ENCODE data around the gene OPRL1. TPM values are rescaled to one million over a fixed set of nuclear protein-coding genes. Genes with fewer than 3 reads are reported as not detected.

OPRL1 gene
- total RNA-seq, 4 donors from 2014 or later, result 0.34 to 0.91 (median 0.76) TPM; not detected in 1

- Histone ChIP-seq H3K4me1 (peaks cover 41 to 92% (median 43%) of the 10 kb centered on the region in 3 donors), H3K27ac (peak overlapping the region; percentile 35 to 82 (median 69)), H3K9me3 (no peaks in the 10 kb centered on the region), H3K36me3 (no peaks in the 10 kb centered on the region), H3K4me3 (no peak overlapping the region), H3K27me3 (peaks cover 10 to 96% (median 14%) of the 10 kb centered on the region in 4 donors)
- no peak for DNase-seq
- WGBS, 2 donors, result 36 to 100% methylated on average over 3 of the region's 10 CpGs
- TF ChIP-seq POLR2A (IDR thresholded peaks at IDR 0.05) (no peak), CTCF (IDR thresholded peaks at IDR 0.05) (no peak)
- intact Hi-C loops (cut with DNase I), result no loop called here
Measured at GRCh38 chr20:64052326-64052722, 27.6 kb upstream of the OPRL1 start.

- TF ChIP-seq POLR2A (IDR thresholded peaks at IDR 0.05), result no peak
- TF ChIP-seq CTCF (IDR thresholded peaks at IDR 0.05), result no peak
- intact Hi-C loops (cut with DNase I), result no loop called here
- peak overlapping the region; percentile 35 to 82 (median 69) for H3K27ac ChIP-seq
- DNase-seq, result no peak
- H3K27me3 ChIP-seq, result peaks cover 6 to 90% (median 10%) of the 10 kb centered on the region in 4 donors
- WGBS, 2 donors, result 40 to 67% methylated on average over 1 to 10 of the region's 33 CpGs
- H3K4me3 ChIP-seq, result peak overlapping the region in 1 of 4 donors; percentile 11
- peaks cover 43 to 95% (median 43%) of the 10 kb centered on the region in 3 donors for H3K4me1 ChIP-seq
- H3K9me3 ChIP-seq, result no peaks in the 10 kb centered on the region
- H3K36me3 ChIP-seq, result no peaks in the 10 kb centered on the region
Measured at GRCh38 chr20:64052987-64053840, 26.7 kb upstream of the OPRL1 start.

- peaks cover 0 to 81% (median 10%) of the 10 kb centered on the region in 4 donors for H3K27me3 ChIP-seq
- H3K27ac ChIP-seq, result peak overlapping the region; percentile 33 to 82 (median 62)
- H3K9me3 ChIP-seq, result no peaks in the 10 kb centered on the region
- H3K4me3 ChIP-seq, result peak overlapping the region in 2 of 4 donors; percentile 11 to 32
- intact Hi-C loops (cut with DNase I), result no loop called here
- TF ChIP-seq CTCF (IDR thresholded peaks at IDR 0.05) (peak in 1 of 6 experiments; percentile 17), POLR2A (IDR thresholded peaks at IDR 0.05) (peak in 1 of 4 donors; percentile 26)
- peaks cover 34 to 87% (median 43%) of the 10 kb centered on the region in 3 donors for H3K4me1 ChIP-seq
- no peak for DNase-seq
- no peaks in the 10 kb centered on the region for H3K36me3 ChIP-seq
- WGBS, 2 donors, result 12 to 26% methylated on average over 5 to 6 of the region's 17 CpGs
Measured at GRCh38 chr20:64053841-64054661, 25.8 kb upstream of the OPRL1 start.

GRCh38 chr20:64055396-64055892 is 24.4 kb upstream of the OPRL1 start:
- intact Hi-C loops (cut with DNase I), result no loop called here
- Histone ChIP-seq H3K4me1 (peaks cover 29 to 75% (median 43%) of the 10 kb centered on the region in 3 donors), H3K36me3 (no peaks in the 10 kb centered on the region), H3K4me3 (no peak overlapping the region), H3K9me3 (no peaks in the 10 kb centered on the region), H3K27ac (peak overlapping the region; percentile 24 to 83 (median 70)), H3K27me3 (peaks cover 0 to 68% (median 4%) of the 10 kb centered on the region in 4 donors)
- WGBS, 2 donors, result 61 to 69% methylated on average over 3 to 8 of the region's 9 CpGs
- TF ChIP-seq CTCF (IDR thresholded peaks at IDR 0.05) (no peak), POLR2A (IDR thresholded peaks at IDR 0.05) (no peak)
- DNase-seq, result no peak

All from esophagus squamous epithelium (tissue), 5 donors.